ENCODE results near the gene CTTNBP2NL.
"Not testable (repeated sequence)": the region's sequence is repeated elsewhere in the genome, so short reads cannot be mapped to it uniquely, and the experiment has no call there.

The CTTNBP2NL gene

GRCh38 chr1:112465122-112465521 is 69.1 kb downstream of the CTTNBP2NL start:
- Histone ChIP-seq H3K9ac (ENCODE audit: insufficient read length, low read depth) (no peak overlapping the region), H3K4me3 (ENCODE audit: insufficient read length, low read depth) (no peak overlapping the region), H3K9me3 (ENCODE audit: insufficient read depth, low read length) (no peaks in the 10 kb centered on the region), H3K4me1 (ENCODE audit: insufficient read depth, insufficient read length) (no peaks in the 10 kb centered on the region), H3K36me3 (ENCODE audit: insufficient read depth, insufficient read length, low read length) (peaks cover 13% of the 10 kb centered on the region), H3K27me3 (ENCODE audit: insufficient read depth, insufficient read length) (peaks cover 14% of the 10 kb centered on the region)
- DNase-seq (ENCODE audit: low read depth, low spot score), result no peak
- TF ChIP-seq SUZ12 (IDR thresholded peaks at IDR 0.05; ENCODE audit: extremely low read depth, insufficient read depth, insufficient read length), result no peak
- TF ChIP-seq YY1 (IDR thresholded peaks at IDR 0.05; ENCODE audit: insufficient read depth, insufficient read length), result no peak
- TF ChIP-seq ZNF274 (IDR thresholded peaks at IDR 0.05; ENCODE audit: low read depth, low read length), result no peak

- no peaks in the 10 kb centered on the region for H3K9me3 ChIP-seq (ENCODE audit: insufficient read depth, low read length)
- TF ChIP-seq ZNF274 (IDR thresholded peaks at IDR 0.05; ENCODE audit: low read depth, low read length) (no peak), SUZ12 (IDR thresholded peaks at IDR 0.05; ENCODE audit: extremely low read depth, insufficient read depth, insufficient read length) (no peak), YY1 (IDR thresholded peaks at IDR 0.05; ENCODE audit: insufficient read depth, insufficient read length) (no peak)
- H3K36me3 ChIP-seq (ENCODE audit: insufficient read depth, insufficient read length, low read length), result peaks cover 10% of the 10 kb centered on the region
- peaks cover 14% of the 10 kb centered on the region for H3K27me3 ChIP-seq (ENCODE audit: insufficient read depth, insufficient read length)
- no peaks in the 10 kb centered on the region for H3K4me1 ChIP-seq (ENCODE audit: insufficient read depth, insufficient read length)
- no peak overlapping the region for H3K4me3 ChIP-seq (ENCODE audit: insufficient read length, low read depth)
- DNase-seq (ENCODE audit: low read depth, low spot score), result peak; percentile 94
- peak overlapping the region; percentile 39 for H3K9ac ChIP-seq (ENCODE audit: insufficient read length, low read depth)
Measured at GRCh38 chr1:112466078-112466660, 70.2 kb downstream of the CTTNBP2NL start.

GRCh38 chr1:112470324-112470723 is 74.3 kb downstream of the CTTNBP2NL start:
- H3K4me1 ChIP-seq (ENCODE audit: insufficient read depth, insufficient read length); H3K36me3 ChIP-seq (ENCODE audit: insufficient read depth, insufficient read length, low read length); H3K4me3 ChIP-seq (ENCODE audit: insufficient read length, low read depth); H3K9ac ChIP-seq (ENCODE audit: insufficient read length, low read depth); H3K9me3 ChIP-seq (ENCODE audit: insufficient read depth, low read length); DNase-seq (ENCODE audit: low read depth, low spot score): not testable (repeated sequence)
- peaks cover 12% of the 10 kb centered on the region for H3K27me3 ChIP-seq (ENCODE audit: insufficient read depth, insufficient read length)

- Histone ChIP-seq H3K36me3 (ENCODE audit: insufficient read depth, insufficient read length, low read length) (no peaks in the 10 kb centered on the region), H3K9me3 (ENCODE audit: insufficient read depth, low read length) (no peaks in the 10 kb centered on the region), H3K4me1 (ENCODE audit: insufficient read depth, insufficient read length) (no peaks in the 10 kb centered on the region), H3K27me3 (ENCODE audit: insufficient read depth, insufficient read length) (peaks cover 9% of the 10 kb centered on the region), H3K4me3 (ENCODE audit: insufficient read length, low read depth) (no peak overlapping the region), H3K9ac (ENCODE audit: insufficient read length, low read depth) (no peak overlapping the region)
- no peak for DNase-seq (ENCODE audit: low read depth, low spot score)
- TF ChIP-seq SUZ12 (IDR thresholded peaks at IDR 0.05; ENCODE audit: extremely low read depth, insufficient read depth, insufficient read length), result no peak
- TF ChIP-seq YY1 (IDR thresholded peaks at IDR 0.05; ENCODE audit: insufficient read depth, insufficient read length), result no peak
- TF ChIP-seq ZNF274 (IDR thresholded peaks at IDR 0.05; ENCODE audit: low read depth, low read length), result no peak
Measured at GRCh38 chr1:112470966-112471365, 75.0 kb downstream of the CTTNBP2NL start.

- Histone ChIP-seq H3K4me3 (ENCODE audit: insufficient read length, low read depth) (no peak overlapping the region), H3K9me3 (ENCODE audit: insufficient read depth, low read length) (peaks cover 7% of the 10 kb centered on the region), H3K27me3 (ENCODE audit: insufficient read depth, insufficient read length) (peaks cover 3% of the 10 kb centered on the region), H3K36me3 (ENCODE audit: insufficient read depth, insufficient read length, low read length) (no peaks in the 10 kb centered on the region), H3K4me1 (ENCODE audit: insufficient read depth, insufficient read length) (no peaks in the 10 kb centered on the region), H3K9ac (ENCODE audit: insufficient read length, low read depth) (no peak overlapping the region)
- TF ChIP-seq SUZ12 (IDR thresholded peaks at IDR 0.05; ENCODE audit: extremely low read depth, insufficient read depth, insufficient read length) (no peak), ZNF274 (IDR thresholded peaks at IDR 0.05; ENCODE audit: low read depth, low read length) (no peak), YY1 (IDR thresholded peaks at IDR 0.05; ENCODE audit: insufficient read depth, insufficient read length) (no peak)
- DNase-seq (ENCODE audit: low read depth, low spot score), result no peak
Measured at GRCh38 chr1:112472142-112472541, 76.1 kb downstream of the CTTNBP2NL start.

- Histone ChIP-seq H3K4me3 (ENCODE audit: insufficient read length, low read depth) (no peak overlapping the region), H3K36me3 (ENCODE audit: insufficient read depth, insufficient read length, low read length) (no peaks in the 10 kb centered on the region), H3K9ac (ENCODE audit: insufficient read length, low read depth) (no peak overlapping the region), H3K27me3 (ENCODE audit: insufficient read depth, insufficient read length) (no peaks in the 10 kb centered on the region), H3K4me1 (ENCODE audit: insufficient read depth, insufficient read length) (no peaks in the 10 kb centered on the region), H3K9me3 (ENCODE audit: insufficient read depth, low read length) (peaks cover 20% of the 10 kb centered on the region)
- no peak for DNase-seq (ENCODE audit: low read depth, low spot score)
- TF ChIP-seq YY1 (IDR thresholded peaks at IDR 0.05; ENCODE audit: insufficient read depth, insufficient read length) (no peak), ZNF274 (IDR thresholded peaks at IDR 0.05; ENCODE audit: low read depth, low read length) (no peak)
Measured at GRCh38 chr1:112477550-112477949, 81.5 kb downstream of the CTTNBP2NL start.

- Histone ChIP-seq H3K9me3 (ENCODE audit: insufficient read depth, low read length) (peaks cover 20% of the 10 kb centered on the region), H3K9ac (ENCODE audit: insufficient read length, low read depth) (no peak overlapping the region), H3K4me3 (ENCODE audit: insufficient read length, low read depth) (no peak overlapping the region), H3K36me3 (ENCODE audit: insufficient read depth, insufficient read length, low read length) (no peaks in the 10 kb centered on the region), H3K27me3 (ENCODE audit: insufficient read depth, insufficient read length) (no peaks in the 10 kb centered on the region), H3K4me1 (ENCODE audit: insufficient read depth, insufficient read length) (no peaks in the 10 kb centered on the region)
- TF ChIP-seq SUZ12 (IDR thresholded peaks at IDR 0.05; ENCODE audit: extremely low read depth, insufficient read depth, insufficient read length), result no peak
- DNase-seq (ENCODE audit: low read depth, low spot score), result no peak
Measured at GRCh38 chr1:112478314-112478713, 82.3 kb downstream of the CTTNBP2NL start.

GRCh38 chr1:112486063-112486462 is 90.0 kb downstream of the CTTNBP2NL start:
- not testable (repeated sequence) for H3K4me3 ChIP-seq (ENCODE audit: insufficient read length, low read depth); H3K4me1 ChIP-seq (ENCODE audit: insufficient read depth, insufficient read length); H3K9me3 ChIP-seq (ENCODE audit: insufficient read depth, low read length); H3K9ac ChIP-seq (ENCODE audit: insufficient read length, low read depth); DNase-seq (ENCODE audit: low read depth, low spot score); H3K27me3 ChIP-seq (ENCODE audit: insufficient read depth, insufficient read length); H3K36me3 ChIP-seq (ENCODE audit: insufficient read depth, insufficient read length, low read length)

- not testable (repeated sequence) for H3K9ac ChIP-seq (ENCODE audit: insufficient read length, low read depth); H3K36me3 ChIP-seq (ENCODE audit: insufficient read depth, insufficient read length, low read length); H3K9me3 ChIP-seq (ENCODE audit: insufficient read depth, low read length); DNase-seq (ENCODE audit: low read depth, low spot score); H3K27me3 ChIP-seq (ENCODE audit: insufficient read depth, insufficient read length); H3K4me1 ChIP-seq (ENCODE audit: insufficient read depth, insufficient read length); H3K4me3 ChIP-seq (ENCODE audit: insufficient read length, low read depth)
Measured at GRCh38 chr1:112487686-112488085, 91.7 kb downstream of the CTTNBP2NL start.
